ENCODE measurements around the gene MACF1. TPM values are rescaled to one million over a fixed set of nuclear protein-coding genes. Genes with fewer than 3 reads are reported as not detected.

The MACF1 gene
- polyA plus RNA-seq, 4 donors, result 208 to 264 (median 240) TPM

- no peak for DNase-seq (ENCODE audit: low read depth in 4 of 4, low spot score in 3 of 4)
These were observed 182.5 kb downstream of the MACF1 start for GRCh38 chr1:39386997-39387396.

- no peak for DNase-seq (ENCODE audit: low read depth in 4 of 4, low spot score in 3 of 4)
These were observed 183.0 kb downstream of the MACF1 start for GRCh38 chr1:39387452-39387851.

- no peak for DNase-seq (ENCODE audit: low read depth in 4 of 4, low spot score in 3 of 4)
These were observed 187.5 kb downstream of the MACF1 start for GRCh38 chr1:39391691-39392679.

GRCh38 chr1:39392851-39393573 lies 188.5 kb downstream of the MACF1 start:
- no peak for DNase-seq (ENCODE audit: low read depth in 4 of 4, low spot score in 3 of 4)

GRCh38 chr1:39393645-39394044 lies 189.2 kb downstream of the MACF1 start:
- DNase-seq (ENCODE audit: low read depth in 4 of 4, low spot score in 3 of 4), result no peak

GRCh38 chr1:39394059-39394458 lies 189.6 kb downstream of the MACF1 start:
- DNase-seq (ENCODE audit: low read depth in 4 of 4, low spot score in 3 of 4), result no peak

GRCh38 chr1:39394598-39394997 lies 190.1 kb downstream of the MACF1 start:
- DNase-seq (ENCODE audit: low read depth in 4 of 4, low spot score in 3 of 4), result no peak

- no peak for DNase-seq (ENCODE audit: low read depth in 4 of 4, low spot score in 3 of 4)
These were observed 190.9 kb downstream of the MACF1 start for GRCh38 chr1:39395357-39395831.

GRCh38 chr1:39396671-39397070 lies 192.2 kb downstream of the MACF1 start:
- DNase-seq (ENCODE audit: low read depth in 4 of 4, low spot score in 3 of 4), result no peak

GRCh38 chr1:39397487-39397886 lies 193.0 kb downstream of the MACF1 start:
- no peak for DNase-seq (ENCODE audit: low read depth in 4 of 4, low spot score in 3 of 4)

- DNase-seq (ENCODE audit: low read depth in 4 of 4, low spot score in 3 of 4), result no peak
These were observed 194.0 kb downstream of the MACF1 start for GRCh38 chr1:39398278-39399021.

GRCh38 chr1:39401106-39401505 lies 196.6 kb downstream of the MACF1 start:
- no peak for DNase-seq (ENCODE audit: low read depth in 4 of 4, low spot score in 3 of 4)

- no peak for DNase-seq (ENCODE audit: low read depth in 4 of 4, low spot score in 3 of 4)
These were observed 200.4 kb downstream of the MACF1 start for GRCh38 chr1:39404876-39405275.

GRCh38 chr1:39405358-39405757 lies 200.9 kb downstream of the MACF1 start:
- DNase-seq (ENCODE audit: low read depth in 4 of 4, low spot score in 3 of 4), result no peak

GRCh38 chr1:39406533-39407450 lies 202.3 kb downstream of the MACF1 start:
- DNase-seq (ENCODE audit: low read depth in 4 of 4, low spot score in 3 of 4), result no peak

- DNase-seq (ENCODE audit: low read depth in 4 of 4, low spot score in 3 of 4), result no peak
These were observed 203.0 kb downstream of the MACF1 start for GRCh38 chr1:39407510-39407895.

- peak in 1 of 4 donors; percentile 61 for DNase-seq (ENCODE audit: low read depth in 4 of 4, low spot score in 3 of 4)
These were observed 203.6 kb downstream of the MACF1 start for GRCh38 chr1:39407896-39408640.

GRCh38 chr1:39408641-39409054 lies 204.2 kb downstream of the MACF1 start:
- DNase-seq (ENCODE audit: low read depth in 4 of 4, low spot score in 3 of 4), result peak; percentile 87 to 93 (median 90)

Measured in right renal pelvis (tissue), 4 donors.